T-helper 22 cell (primary cell): Measurements from ENCODE around the gene ARSB.
"Not testable (repeated sequence)": the region's sequence is repeated elsewhere in the genome, so short reads cannot be mapped to it uniquely, and the experiment has no call there.

Experiments
- DNase-seq: peaks from one replicate; pipeline ENCODE4 v3.0.0-alpha.2; 2020; ENCODE audit warnings: low read depth

ARSB gene

DNA sequence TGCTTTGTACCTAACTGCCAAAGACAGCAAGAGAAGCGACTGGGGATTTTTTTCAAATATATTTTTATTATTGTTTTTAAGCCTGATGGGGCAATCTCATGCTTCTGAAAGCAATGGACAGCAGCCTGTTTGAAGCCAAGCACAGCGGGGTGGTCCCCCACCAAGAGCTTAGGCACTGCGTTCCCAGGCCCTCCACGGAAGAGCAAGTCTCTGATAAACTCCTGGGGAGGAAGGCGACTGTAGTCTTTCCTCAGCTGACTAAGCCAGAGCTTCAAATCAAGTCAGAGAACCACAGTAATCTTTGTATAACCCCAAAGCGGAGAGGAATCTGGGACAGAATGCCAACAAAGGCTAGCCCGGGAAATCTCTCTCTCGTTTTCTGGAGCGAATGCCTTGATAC is 54.4 kb downstream of the ARSB start:
- no peak for DNase-seq

DNA sequence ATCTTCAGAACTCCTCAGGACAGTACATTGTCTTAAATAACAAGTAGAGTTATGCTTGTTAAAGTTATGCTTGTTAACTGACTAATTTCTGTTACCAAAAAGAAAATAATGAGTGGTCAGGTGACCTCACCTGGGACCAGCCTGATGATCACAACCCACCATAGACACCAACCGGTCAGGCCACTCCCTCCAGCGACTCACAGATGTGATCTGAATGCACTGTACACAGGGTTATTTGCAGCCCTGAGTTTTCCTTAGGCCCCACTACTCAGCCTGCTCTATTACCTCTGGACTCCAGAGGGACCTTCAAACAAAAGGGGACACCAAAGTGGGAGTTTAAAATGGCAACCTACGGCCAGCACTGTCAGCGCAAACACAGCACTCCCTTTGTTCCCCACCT is 55.3 kb downstream of the ARSB start:
- DNase-seq = no peak

DNA sequence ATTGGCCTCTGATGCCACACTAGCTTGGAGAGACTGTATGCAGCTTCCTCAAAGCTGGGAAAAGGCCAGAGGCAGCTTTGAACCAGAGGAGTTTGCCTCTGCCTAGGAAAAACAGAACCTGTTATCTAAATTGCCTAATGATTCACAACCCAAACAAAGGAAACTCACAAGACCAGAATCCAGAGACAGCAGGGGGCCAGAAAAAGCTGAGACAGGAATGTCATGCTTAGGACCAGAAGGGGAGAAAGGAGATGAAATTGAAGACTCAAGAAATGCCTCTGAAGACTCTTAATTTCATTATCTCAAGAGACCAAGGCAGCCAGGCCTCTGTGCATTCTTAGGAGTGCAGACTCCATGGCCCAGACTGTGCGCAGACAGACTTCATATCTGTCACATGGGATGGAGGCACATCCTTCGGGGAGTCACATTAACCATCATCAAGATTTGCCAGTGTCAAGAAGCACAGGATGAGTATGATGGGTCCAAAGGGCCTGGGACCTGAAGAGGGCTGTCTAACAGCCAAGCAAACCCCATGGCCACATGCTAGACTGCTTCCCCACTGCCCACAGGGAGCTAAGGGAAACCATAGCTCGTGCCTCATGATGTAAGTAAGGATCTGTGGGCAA is 57.3 kb downstream of the ARSB start:
- DNase-seq = no peak

DNA sequence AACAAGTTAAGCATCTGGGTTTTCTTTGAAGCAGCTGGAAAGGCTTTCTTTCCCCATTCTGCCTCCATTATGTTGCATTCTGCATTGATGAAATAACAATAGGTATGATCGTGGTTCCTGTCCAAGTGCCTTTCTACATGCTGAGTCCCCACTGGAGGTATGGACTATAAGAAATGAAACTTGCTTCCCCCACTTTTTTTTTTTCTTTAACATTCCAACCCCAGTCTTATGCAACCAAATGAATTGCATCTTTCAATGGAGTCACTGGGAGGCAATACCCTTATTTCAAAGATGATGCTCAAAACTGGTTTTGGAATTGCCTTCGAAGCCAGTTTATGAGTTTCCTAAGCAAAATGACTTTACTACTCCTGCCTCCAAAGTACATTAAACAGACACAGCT is 58.9 kb downstream of the ARSB start:
- DNase-seq = no peak

DNA sequence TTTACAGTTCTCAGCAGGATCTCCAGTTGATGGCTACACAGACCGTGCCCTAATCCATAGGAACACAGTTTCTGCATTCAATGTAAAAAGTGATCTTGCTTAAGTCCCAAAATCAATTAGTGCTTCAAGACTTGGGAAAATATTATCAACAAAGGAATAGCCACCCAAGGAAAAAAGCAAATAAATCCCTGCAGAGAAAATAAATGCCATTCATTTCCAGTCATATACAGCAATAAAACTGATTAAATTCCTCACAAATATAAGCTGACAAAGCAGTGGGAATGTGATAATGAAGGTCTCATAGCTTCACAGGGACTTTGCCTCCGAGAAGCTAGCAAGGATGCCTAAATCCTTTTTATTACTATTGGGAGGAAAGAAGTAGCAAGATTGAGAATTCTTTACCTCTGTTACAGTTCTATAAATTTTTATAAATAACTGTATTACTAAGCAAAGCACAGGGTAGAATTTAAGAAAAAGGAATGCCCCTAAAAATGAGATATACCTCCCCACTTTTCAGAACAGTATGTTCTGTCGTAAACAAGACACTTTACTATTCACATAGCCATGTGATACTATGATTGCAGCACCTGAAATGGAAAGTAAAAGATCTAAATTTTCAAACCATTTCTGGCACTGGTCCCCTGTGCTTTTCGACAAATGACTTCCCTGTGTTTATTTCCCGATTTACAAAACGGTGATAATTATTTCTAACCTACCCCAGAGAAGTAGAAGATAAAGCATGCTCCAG is 59.8 kb downstream of the ARSB start:
- DNase-seq = no peak

DNA sequence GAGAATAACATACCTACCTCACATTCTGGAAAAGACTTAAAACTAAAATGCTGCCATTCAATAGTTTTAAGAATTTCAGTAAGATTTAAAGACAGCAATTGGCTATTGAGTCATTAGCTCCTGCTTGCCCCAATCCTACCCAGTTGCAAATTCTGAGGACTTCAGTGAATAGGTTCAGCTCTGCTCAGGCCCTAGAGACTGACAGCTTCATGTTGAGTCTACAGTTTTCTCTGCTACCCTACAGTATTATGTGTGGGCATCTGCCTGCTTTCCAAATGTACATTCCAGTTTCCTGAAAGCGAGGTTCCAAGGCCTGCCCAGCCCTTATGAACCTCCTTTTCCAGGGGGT is 61.5 kb downstream of the ARSB start:
- no peak for DNase-seq

DNA sequence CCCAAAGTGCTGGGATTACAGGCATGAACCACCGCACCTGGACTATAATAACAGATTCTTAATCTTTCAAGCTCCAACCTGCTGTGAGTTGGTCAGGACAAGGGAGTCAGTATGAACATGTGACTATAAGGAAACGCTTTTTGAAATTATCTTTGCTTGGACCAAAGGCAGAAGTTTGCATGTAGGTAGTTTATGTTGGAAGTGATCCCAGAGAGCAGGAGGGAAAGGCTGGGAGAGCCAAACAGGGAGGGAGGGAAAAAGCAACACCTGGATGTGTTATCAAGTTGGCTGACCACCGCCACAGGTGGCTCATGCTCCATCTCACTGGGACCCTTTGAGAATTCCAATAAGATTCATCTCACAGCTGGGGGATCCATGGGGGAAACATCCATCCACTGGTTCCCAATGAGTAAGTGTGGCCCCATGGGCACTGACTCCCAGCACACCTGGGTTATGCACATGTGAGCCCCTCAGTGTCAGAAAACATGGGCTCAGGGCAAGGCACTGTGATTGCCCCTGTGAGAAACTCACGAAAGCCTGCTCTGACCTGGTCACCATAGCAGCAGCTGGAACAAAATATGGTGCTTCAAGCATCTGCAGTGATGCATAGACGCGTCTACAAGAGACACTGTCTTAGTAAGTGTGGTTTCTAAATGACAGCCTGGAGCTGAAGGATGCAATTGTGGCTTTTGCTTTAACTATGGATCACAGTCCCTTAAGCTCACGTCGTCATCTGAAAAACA is 62.1 kb downstream of the ARSB start:
- no peak for DNase-seq

DNA sequence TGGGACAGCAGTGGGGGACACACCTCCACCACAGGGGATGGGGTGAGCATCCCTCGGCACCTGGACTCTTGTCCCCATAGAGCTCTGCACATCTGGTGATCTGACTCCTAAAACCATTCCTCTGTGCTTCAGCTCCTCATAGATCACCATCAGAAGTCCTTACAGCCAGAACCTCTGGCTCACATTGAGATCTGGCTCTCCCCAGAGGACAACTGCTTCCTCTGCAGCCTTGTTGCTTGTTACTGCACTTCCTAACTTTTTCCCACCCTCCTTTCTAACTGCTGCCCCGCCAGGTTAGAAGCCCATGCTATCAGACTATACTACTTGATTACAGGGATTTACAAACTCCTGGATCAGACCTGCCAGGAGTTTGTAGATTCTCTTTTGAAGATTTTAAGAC is 64.5 kb downstream of the ARSB start:
- DNase-seq = no peak

DNA sequence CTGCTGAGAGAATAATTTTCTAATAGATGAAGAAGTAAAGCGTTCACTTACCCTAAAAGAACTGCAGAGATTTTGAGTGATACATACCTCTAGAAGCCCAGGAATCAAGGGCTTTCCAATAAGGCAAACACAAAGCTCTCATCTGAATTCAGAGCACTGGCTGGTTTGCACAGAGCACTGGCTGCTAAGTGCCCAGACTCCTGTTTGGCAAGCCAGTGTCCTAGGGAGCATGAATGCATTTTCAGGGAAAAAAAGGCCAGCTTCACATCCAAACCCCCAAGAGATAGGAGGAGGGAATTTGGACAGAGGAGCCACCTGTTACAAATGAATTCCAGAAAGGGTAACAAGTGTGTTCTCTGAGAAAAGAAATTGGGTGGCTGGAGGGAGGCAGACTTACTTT is 65.3 kb downstream of the ARSB start:
- DNase-seq = no peak

DNA sequence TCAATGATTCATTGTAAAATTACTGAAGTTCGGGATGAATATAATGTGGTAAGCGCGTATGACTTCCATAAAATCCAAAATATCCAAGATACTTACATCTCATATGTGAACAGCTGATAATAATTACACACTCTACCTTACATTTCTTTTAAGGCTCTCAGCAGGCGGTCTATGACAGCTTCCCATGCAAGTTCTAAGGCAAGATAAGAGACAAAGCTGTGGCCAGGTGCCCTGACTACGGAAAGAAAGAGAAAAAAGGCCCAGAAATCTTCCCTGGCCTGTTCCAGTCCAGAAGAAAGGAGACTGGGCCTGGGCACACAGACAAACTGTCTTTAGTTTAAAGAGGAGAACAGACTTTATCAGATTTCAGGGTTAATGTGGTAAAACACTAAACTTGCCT is 69.1 kb downstream of the ARSB start:
- DNase-seq = no peak

DNA sequence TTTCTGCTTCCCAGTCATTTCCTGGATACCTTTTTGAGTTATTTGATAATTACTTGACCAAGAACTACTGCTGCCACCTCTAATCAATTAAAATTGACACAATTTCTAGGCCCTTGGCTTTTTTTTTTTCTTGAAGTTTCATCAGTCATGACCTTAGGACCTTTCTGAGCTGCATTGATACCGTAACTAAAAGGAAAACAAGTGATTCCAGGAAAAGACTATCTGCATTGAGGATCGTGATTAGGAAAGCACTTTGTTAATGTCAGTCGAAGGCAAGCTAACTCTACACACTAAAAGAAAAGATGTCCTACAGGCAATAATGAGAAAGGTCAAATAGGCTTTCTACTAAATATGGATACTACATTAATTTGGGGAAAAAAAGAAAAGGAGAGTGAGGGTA is 69.9 kb downstream of the ARSB start:
- no peak for DNase-seq

DNA sequence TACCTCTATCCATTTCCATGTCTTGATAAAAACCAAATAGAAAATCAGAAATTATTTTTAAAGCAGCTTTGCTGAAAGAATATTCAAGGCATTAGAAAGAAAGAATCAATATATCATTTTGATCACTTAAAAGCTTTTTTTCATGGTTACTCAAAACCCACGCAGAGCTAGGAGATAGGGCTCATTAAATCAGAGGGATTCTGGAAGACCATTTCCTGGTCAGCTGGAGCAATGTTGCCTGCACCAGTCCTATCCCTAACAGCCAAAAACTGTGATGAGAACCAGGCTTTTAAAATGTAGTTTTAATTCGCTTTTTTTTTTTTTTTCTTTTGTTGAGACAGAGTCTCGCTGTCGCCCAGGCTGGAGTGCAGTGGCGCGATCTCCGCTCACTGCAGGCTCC is 72.3 kb downstream of the ARSB start:
- DNase-seq = no peak

DNA sequence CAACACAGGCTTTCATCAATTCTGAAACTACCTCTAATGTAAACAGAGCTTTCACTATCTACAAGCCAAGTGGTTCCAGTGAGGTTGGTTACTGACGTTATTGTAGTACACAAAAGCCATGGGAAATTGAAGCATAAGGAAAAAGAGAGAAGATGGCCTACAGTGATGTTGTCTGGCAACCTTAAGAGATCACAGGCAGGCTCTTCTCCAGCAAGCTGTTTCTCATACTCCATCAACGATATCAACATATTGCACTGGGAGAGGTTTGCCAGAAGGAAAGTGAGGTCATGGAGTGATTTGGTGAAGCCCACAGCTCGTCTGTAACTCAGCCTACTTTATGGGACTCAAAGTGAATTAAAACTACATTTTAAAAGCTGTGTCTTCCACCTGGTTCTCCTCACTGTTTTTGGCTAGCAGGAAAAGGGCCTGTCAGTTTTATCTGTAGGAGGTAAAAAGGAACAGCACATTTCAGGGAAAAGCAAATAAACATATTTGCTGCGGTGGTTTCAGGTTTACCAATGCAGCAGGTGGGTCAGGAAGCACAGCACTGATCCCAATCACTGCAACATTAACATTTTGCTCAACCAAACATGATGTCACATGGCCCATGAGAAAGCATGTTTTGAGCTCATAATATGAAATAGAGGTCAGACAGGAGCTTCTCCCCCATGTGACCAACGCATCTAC is 72.9 kb downstream of the ARSB start:
- no peak for DNase-seq

DNA sequence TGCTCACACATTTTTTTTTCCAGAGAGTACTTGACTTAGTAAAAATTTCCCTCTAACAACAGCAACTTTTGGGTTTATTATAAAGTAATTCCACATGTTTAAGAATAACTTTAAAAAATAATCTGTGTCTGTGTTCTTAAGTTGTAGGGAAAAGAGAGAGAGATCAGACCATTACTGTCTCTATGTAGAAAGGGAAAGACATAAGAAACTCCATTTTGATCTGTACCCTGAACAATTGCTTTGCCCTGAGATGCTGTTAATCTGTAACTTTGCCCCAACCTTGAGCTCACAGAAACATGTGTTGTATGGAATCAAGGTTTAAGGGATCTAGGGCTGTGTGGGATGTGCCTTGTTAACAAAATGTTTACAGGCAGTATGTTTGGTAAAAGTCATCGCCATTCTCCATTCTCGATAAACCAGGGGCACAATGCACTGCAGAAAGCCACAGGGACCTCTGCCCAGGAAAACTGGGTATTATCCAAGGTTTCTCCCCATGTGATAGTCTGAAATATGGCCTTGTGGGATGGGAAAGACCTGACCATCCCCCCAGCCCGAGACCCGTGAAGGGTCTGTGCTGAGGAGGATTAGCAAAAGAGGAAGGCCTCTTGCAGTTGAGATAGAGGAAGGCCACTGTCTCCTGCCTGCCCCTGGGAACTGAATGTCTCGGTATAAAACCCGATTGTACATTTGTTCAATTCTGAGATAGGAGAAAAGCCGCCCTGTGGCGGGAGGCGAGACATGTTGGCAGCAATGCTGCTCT is 75.7 kb downstream of the ARSB start:
- not testable (repeated sequence) for DNase-seq

DNA sequence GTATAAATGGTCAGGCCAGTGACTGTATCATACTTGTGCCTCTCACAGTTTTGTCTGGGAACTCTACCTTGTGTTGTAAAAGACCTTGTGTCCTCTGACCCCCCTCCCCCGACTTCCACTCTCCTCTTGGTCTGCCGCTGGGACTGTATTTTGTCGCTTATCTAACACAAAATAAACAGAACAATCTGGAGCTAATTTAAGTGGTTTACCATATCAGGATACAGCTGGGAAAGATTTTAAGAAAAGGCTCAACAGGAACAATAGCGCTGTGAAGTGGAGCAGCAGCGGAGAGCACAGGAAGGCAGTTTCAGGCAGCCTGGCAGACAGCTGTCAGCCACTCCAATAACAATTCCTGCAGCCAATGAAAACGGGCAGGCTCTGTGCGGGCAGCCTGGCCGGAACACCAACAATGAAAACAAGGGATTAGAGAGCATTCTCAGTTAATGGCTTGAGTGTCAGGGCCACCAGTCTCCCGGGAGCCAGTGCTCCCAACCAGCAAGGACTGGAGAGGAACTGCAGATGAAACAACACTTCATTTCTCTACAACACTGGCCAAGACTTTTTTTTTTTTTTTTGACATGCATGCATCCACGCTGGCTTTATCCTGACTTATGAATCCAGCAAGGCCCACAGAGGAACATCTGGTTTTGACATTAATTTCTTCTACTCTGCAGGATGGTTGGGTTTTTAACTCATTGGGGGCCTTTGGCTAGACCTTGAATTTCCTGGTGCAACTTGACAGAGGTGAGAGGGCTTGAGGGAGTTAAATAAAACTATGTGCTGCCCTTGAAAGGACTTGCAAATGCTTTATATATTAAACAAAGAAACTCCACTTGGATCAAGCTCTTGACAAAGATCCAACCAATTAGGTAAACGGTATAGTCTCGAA is 76.7 kb downstream of the ARSB start:
- DNase-seq = no peak

DNA sequence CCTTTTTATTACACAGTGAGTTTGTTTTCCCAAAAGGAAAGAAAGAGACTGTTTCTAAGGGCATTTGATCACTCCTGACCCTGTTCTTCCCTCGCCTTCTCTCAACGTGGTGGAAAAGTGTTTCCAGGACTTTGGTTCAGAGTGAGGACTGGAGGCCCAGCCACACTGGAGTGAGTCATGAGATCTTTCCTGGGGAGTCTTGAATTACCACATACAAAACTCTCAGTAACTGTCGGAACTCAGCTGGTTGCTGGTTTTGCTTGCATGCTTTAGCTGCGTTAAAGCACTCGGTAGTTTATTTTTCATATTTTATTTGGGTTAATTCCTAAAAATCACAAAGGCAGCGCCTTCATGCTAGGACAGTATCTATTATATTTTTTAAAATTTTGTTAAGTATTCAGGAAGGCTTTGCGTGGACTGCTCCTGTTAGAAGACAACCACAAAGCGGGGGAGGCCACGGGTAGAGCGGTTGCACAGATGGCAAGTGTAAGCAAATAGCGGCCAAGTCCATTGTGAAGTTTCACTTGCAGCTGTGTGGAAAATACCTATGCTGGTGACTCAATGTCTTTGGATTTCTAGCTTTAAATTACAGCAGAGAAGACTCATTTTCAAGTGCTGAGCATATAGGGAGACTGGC is 77.7 kb downstream of the ARSB start:
- no peak for DNase-seq

DNA sequence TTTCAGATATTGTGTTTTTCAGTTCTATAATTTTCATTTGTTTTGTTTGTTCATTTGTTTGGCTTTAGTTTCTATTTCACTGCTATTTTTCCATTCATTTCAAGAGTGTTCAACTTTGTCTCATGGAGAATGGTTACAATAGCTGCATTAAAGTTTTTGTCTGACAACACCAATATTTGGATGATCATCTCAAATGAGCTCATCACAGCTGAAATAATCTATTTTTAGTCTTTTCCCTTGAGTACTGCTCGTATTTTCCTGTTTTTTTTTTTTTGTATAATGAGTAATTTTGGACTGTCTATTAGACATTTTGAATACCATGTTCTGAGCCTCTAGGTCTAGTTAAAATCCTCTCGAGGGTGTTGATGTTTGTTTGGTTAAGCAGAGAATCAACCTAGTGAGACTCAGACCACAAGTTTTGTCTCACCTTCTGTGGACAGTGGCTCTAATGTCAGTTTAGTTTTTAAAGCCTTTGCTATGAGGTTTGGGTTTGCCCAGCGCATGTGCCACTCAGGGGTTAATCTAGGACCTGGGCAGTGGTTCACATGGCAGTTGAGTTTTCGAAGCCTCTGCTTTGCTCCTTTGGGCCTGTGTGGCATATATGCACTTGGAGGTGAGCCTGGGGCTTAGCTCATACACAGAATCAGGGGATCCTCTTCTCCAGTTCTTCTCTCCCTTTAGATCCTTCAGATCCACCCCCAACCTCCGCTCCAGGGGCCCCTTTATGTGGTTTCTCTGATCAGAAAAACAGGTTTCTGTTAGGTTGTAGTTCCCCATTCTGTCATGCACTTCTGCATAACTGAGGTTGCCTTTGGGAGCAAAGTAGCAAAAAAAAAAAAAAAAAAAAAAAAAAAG is 79.8 kb downstream of the ARSB start:
- DNase-seq = no peak

DNA sequence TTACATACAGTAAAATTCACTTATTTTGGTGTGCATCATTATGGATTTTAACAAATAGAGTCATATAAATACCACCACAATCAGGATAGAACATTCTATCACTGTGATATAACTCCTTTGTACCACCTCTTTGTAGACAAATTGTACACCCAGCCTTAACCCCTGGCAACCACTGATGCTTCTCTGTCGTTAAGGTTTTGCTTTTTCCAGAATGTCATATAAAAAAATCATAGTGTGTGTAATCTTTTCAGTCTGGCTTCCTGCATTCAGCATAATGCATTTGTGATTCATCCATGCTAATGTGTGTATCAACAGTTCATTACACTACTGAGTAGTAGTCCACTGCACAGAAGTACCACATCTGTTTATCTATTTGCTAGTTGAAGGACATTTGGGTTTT is 81.2 kb downstream of the ARSB start:
- no peak for DNase-seq

DNA sequence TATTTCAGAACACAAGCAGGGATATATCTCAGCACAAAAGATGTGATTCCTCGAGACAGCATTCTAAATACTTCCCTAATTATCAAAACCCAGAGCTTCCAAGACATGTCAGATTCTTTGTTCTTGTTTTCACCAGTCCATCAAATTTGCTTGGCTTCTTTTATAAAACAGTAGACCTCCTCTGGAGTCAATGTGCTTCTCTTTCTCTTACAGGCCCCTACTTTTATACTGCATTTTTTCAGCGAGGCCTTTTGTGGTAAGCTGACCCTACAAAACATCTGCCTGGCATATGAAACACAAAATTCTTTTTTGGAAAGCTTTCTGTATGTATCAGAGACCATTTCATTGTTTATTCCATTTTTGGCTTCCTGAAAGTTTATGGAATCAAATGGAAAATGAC is 81.8 kb downstream of the ARSB start:
- DNase-seq = no peak

DNA sequence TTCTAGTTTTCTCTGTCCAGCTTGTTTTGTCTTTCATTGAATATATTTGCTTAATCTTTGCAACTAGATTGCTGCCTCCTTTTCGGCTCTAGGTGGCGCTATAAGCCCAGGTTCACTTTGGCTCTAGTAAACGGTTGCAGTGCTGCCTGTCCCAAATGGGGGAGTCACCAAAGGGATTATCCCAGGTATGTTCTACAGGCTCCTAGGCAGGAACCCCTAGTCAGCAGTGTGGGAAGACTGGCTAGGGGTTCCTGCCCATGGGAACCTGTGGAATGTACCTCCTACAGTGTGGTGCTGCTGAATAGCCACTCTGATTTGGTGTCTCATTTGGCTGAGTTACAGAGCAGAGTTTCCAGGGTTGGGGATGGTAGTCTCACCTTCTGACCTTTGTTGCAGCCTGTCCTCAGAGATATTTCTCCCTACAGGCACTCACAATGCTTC is 85.2 kb downstream of the ARSB start:
- no peak for DNase-seq
